GM21528 (cell line): ENCODE measurements around the gene RBM33.

Experiments used
- ATAC-seq: cut with Tn5 transposase; IDR thresholded peaks from one replicate; pipeline ENCODE4 v1.9.1; 2021; ENCODE audit warnings: mild to moderate bottlenecking, moderate library complexity; ENCODE audit not compliant: unreplicated experiment, low FRiP score

Gene RBM33

GRCh38 chr7:155791836-155792235 is 147.4 kb downstream of the RBM33 start:
- no peak for ATAC-seq

DNA sequence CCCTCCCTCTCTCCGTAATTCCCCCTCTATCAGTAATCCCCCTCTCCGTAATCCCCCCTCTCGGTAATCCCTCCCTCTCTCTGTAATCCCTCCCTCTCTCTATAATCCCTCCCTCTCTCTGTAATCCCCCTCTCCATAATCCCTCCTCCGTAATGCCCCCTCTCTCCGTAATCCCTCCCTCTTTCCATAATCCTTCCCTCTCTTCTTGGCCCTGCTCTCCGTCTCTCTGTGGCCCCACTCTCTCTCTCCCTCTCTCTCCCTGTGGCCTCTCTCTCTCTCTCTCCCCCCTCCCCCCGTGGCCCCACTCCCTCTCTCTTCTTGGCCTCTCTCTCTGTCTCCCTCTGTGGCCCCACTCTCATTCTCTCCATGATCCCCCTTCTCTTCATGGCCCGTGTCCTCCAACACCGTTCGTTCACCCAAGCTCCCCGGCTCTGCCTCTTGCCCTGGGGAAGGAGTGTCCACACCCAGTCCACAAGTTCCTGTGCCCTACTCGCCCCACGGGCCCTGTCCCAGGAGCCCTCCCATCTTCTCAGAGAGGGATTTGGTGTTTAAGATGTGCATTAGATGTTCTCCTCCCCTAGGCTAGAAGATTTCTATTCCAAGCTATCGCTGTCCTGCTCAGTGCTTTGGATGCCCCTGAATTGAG is 148.0 kb downstream of the RBM33 start:
- no peak for ATAC-seq

GRCh38 chr7:155792999-155793560 is 148.6 kb downstream of the RBM33 start:
- ATAC-seq, result no peak

DNA sequence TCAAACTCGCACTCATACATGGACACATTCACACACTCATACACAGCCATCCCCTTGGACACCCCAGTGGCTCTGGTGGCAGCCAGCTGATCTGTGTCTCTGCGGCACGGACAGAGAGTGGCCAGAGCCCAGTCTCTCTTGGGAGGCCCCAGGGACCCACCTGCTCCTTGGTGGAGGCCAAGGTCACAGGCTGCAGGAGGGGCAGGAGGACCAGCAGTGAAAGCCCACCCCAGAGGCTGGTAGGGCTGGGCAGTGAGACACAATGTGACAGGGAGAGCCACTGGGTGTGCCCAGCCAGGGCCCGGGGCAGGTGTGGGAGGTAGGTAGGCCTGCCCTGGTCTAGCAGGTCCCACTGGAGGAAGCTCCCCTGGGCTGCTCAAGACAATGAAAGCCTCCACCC is 149.3 kb downstream of the RBM33 start:
- ATAC-seq, result no peak

- ATAC-seq, result no peak
These were observed 149.7 kb downstream of the RBM33 start for GRCh38 chr7:155794196-155794595.

DNA sequence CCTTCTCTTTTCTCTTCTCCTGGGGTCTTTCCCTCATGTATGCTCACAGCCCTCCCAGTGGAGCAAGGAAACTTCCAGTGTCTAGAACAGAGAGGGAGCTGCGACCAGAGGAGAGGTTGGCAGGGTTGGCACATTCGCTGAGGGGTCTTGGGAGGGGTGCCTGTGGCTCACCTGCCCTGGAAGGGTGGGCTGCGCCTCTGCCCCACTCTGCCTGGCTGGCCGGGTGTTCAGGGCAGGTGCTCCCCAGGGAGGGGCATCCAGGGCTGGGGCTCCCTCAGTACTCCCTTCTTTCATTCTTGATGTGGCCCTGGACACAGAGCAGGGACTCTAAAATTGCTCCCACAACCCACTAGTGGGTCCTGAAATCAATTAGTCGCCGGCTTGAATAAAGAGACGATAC is 150.9 kb downstream of the RBM33 start:
- no peak for ATAC-seq

DNA sequence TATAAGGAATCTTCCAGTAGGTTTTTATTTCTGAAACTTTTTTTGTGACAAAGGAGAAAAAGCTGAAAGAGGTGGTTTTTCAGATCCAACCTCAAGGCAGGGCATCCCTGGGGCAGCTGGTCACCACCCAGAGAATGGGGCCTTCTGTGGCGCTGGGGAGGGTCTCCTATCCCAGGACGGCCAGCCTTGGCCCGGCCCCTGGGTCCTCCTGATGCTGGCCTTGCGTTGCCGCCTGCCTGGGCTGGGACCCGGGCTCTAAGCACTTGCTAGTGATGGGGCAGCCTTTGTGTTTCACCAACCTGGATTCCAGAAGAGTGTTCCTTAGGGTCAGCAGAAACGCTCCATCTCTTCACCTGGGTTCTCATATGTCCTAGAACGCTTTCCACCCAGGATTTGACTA is 151.5 kb downstream of the RBM33 start:
- no peak for ATAC-seq

DNA sequence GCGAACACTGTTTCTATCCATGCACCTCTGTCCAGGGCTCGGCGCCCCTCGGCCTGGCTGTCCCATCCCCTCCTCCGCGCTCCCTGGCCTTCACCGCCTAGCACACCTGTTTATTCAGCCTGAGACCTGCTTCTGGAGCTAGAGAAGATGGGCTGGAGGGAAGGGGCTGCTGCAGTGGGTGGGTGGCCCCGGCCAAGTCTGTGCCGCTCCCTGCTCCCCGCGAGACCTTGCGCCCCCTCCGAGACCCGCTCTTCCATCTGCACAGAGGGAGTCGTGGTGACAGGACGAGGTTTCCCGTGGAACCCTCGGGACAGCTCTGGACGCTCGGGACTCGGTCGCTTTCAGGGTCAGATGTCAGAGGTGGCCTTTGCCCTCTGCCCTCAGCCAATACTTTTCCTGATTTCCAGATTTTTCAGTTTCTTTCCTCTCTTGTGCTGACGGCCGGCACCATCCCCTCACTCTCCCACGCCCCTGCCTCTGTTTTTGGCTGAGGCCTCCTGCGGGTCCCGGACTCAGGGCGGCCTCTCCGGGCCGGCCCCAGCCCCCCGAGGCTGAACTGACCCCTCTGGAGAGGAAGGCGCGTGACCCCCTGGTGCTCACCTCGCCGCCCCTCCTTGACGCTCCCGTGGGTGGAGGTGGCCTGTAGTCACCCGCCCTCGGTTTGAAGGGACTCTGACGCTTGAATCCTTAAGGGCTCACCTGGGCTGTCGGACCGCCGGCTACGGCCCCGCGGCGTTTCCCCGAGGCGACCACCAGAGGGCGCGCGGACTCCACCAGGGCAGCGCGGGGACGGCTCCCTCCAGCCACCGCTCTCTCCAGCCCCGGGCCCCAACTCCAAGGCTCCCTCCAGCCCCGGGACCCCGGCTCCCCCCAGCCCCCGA is 152.2 kb downstream of the RBM33 start:
- peak; percentile 82 for ATAC-seq

DNA sequence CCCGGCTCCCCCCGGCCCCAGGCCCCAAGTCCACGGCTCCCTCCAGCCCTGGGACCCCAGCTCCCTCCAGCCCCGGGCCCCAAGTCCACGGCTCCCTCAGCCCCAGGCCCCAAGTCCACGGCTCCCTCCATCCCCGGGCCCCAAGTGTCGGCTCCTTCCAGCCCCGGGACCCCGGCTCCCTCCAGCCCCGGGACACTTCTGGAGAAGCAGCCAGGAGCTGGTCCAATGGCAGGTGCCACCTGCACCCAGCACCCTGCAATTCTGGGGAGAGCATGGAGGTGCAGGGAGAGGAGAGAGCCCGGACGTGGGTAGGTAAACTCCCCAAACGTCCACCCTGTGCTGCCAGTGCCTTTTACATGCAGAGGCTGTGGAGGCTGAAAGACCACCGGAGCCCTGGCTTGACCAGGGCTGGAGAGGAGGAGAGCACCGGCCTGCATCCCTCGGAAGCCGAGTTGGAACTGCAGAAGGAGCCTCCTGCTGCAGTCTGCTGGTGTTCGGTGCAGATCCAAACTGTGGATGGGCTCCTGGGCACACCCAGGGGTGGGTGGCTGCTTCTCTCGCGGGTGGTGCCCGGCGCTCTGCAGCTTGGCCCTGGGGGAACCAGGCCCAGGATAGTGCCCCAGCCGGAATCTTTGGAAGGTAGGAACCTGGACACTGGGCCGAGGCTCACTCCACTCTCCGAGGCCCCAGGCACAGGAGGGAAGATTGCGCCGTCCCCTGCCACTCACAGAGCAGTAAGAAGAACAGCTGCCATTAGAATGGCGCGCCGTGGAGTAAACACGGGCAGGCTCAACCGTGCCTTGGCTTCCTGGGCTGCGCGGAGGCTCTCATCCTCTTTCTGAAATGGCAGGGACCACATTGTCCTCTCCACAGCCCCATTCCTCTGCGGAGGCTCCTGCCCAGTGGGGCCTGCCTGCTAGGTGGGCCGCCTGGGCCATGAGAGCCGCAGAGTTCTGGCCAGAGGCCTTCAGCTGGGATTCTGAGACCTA is 153.1 kb downstream of the RBM33 start:
- ATAC-seq, result no peak

DNA sequence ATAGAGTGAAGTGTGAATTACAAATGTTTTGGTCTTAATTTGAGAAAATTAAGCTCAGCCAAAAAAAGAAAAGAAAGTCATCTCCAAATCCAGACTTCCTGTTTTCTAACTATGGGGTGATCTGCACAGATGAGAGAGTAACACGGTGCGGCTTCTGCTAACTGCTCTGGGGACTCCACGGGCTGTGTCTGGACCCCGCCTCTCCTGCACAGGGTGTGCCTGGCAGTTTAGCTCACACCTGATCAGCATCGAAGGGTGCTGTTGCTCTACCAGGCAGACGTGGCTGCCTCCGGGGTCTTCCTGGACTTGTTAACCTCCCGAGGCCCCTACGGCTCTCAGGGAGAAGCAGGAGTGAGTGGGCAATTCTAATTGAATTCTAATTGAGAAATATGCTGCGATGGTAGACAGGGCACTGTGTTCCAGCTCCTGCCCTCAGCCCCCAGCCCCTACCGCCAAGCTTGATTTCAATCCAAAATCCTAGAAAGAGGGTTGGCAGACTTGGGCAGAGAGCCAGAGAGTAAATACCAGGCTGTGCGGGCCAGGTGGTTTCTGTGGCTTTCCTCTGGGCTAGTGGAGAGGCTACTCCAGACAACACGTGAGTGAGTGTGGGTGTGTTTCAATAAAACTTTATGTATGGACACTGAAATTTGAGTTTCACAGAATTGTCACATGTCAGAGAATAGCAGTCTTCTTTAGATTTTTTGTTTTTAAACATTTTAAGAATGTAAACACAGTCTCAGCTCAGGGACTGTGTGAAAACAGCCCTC is 154.4 kb downstream of the RBM33 start:
- no peak for ATAC-seq

DNA sequence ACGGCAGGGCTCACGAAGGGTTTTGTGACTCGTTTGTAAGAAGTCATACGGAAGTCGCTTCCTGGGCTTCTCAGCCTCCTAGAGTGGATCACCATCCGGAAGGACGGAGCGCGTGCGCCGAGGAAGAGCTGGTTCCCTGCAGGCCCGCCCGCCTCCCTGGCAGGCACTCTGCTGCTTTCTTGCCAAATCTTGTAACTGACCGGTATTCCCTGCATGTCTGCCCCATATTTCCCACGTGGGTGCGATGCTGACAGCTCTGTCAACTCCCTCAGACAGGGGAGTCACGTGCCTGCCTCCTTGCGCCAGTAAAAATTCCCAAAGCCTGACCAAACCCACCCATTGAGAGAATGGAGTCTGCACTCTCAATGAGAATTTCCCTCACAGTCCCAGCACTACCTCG is 155.1 kb downstream of the RBM33 start:
- no peak for ATAC-seq

- no peak for ATAC-seq
These were observed 155.8 kb downstream of the RBM33 start for GRCh38 chr7:155800301-155800700.

DNA sequence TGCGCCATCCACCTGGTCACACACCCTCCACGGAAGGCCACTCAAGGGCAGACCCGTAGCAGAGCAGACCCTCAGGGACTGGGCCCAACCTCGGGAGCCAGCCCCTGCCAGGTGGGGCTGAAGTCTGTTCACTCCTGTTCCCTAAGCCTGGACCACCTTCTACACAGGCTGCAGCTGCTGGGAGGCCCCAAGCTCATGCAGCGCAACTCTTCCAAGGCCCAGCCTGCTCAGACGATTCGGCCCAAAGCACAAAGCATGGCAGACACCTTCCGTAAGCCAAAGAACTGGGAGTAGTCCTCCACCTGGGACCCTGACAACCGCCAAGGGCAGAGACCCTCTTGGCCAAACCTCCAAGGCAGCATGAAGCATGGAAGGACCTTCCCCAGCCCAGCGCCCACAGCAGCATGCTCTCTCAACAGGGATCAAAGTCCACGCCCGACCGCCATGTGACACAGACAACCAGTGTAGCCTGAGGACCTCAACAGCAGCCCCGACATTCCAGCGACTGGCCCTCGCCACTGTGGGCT is 156.3 kb downstream of the RBM33 start:
- ATAC-seq, result no peak

DNA sequence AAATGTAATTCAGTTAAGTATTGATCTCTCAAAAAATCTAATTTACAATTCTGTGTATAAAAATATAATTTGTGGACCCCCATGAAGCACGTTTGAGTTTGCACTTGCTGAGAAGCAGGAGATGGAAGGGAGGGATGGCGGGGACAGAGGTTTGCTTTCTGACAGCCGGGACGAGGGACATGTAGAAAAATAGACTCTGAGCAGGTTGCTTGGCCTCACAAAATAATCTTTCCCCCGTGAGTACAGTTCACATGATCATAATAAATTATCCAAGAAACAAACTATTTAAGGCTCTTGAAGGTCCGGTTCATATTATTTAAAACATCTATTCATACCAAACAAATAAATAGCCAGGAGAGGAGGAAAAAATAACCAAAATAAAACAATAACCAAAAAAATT is 157.8 kb downstream of the RBM33 start:
- no peak for ATAC-seq

DNA sequence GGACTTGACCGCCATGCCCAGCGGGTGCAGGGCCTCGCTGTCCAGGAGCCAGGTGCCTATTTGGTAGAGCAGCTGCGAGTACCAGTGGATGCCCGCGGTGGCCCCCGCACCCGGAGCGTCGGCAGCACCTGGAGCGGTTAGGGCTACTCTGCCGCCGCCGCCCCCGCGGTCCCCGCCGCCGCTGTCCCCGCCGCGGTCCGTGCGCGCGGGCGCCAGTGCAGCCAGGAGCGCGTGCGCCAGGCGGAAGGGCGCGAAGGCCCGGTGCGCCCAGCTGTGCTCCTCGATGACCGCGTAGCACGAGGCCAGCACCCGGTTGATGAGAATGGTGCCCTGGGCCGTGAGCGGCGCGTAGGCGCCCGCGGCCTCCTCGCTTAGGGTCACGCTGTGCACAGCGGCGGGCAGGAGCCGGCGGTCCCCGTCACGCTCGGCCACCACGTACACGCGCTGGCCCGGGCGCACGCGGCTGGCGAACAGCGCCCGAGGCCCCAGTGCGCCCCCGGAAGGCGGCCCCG is 158.5 kb downstream of the RBM33 start:
- ATAC-seq, result no peak

- ATAC-seq, result no peak
These were observed 159.2 kb downstream of the RBM33 start for GRCh38 chr7:155803418-155804376.

DNA sequence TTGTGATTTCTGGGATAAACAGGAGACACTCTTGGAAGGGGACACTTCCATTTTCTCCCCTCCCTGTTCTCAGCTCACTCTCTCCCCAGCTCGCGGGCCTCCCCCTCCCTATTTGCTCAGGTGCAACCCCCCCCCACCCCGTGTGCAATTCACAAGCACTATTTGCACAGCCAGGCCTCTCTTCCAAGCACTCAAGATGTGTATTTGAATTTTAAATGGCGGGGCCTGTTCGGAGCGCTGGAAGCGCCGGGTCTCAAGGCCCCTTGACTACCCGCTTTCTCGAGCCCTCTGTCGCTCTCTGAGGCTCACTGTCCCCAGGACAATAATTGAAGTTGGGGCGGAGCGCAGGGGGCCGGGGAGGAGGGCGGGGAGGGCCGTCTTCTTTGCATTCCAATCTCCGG is 160.0 kb downstream of the RBM33 start:
- no peak for ATAC-seq
